SK-MEL-5 (cell line): ENCODE data around the gene COMMD1. TPM values are rescaled to one million over a fixed set of nuclear protein-coding genes. Genes with fewer than 3 reads are reported as not detected.
"Not testable (repeated sequence)": the region's sequence is repeated elsewhere in the genome, so short reads cannot be mapped to it uniquely, and the experiment has no call there.

Experiments
- DNase-seq: peaks from one replicate; pipeline ENCODE4 v3.0.0-alpha.2; 2016; ENCODE audit warnings: low read depth, low spot score
- in situ Hi-C: cut with HindIII; loops from 2 replicates; pipeline ENCODE4 v1.10.0; 2016; ENCODE audit warnings: low sequenced_read_pairs, high pct_unique_total_duplicates, low pct_unique_long_range_greater_than_20kb
- total RNA-seq: library from RNA; depleted of rRNA; stranded (reverse); fragments of >200 nt; shearing (Covaris generic); gene quantifications from 2 replicates; pipeline ENCODE4 v1.2.3, GENCODE V29; 2014

The COMMD1 gene
- total RNA-seq, 1 experiment from 2014 or later = 51.2 TPM

DNA sequence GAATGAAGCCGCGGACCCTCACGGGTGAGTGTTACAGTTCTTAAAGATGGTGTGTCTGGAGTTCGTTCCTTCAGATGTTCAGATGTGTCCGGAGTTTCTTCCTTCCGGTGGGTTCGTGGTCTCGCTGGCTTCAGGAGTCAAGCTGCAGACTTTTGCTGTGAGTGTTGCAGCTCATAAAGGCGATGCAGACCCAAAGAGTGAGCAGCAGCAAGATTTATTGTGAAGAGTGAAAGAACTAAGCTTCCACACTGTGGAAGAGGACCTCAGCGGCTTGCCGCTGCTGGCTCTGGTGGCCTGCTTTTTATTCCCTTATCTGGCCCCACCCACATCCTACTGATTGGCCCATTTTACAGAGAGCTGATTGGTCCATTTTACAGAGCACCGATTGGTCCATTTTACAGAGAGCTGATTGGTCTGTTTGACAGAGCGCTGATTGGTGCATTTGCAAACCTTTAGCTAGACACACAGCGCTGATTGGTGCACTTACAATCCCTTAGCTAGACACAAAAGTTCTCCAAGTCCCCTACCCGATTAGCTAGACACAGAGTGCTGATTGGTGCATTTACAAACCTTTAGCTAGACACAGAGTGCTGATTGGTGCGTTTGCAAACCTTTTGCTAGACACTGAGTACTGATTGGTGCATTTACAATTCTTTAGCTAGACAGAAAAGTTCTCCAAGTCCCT is 136.4 kb downstream of the COMMD1 start:
- DNase-seq, in situ Hi-C loops: not testable (repeated sequence)

DNA sequence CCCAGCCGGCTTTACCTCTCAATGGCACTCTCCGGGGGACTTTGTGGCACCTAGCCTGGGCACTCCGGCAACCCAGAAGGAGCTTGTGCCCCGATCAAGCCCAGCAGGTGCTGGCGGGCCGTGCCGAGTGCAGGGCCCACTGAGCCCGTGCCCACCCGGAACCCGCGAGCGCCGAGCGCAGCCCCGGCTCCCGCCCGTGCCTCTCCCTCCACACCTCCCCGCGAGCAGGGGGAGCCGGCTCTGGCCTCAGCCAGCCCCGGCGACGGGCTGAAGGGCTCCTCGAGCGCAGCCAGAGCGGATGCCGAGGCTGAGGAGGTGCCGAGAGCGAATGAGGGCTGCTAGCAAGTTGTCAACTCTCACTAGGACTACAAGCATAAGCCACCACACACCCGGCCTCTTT is 136.9 kb downstream of the COMMD1 start:
- no peak for DNase-seq
- in situ Hi-C loops = no loop called here

DNA sequence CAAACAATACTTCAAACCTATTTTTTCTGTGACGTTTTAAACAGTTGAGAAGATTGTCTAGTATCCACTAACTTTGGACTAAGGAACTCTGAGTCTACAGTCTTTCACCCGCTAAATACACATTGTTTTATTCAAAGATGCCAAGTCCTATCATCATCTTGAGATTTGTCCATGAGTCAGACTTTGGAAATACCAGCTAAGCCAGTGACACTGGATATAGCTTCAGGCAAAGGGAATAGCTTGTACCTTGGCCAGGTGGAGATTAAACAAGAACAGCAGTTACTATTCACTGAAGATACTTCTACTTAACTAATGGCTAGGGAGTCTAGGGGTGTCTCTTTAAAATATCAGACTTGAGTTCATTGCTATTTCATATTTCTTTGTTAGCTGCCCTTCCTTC is 137.5 kb downstream of the COMMD1 start:
- in situ Hi-C loops = no loop called here
- DNase-seq = no peak

DNA sequence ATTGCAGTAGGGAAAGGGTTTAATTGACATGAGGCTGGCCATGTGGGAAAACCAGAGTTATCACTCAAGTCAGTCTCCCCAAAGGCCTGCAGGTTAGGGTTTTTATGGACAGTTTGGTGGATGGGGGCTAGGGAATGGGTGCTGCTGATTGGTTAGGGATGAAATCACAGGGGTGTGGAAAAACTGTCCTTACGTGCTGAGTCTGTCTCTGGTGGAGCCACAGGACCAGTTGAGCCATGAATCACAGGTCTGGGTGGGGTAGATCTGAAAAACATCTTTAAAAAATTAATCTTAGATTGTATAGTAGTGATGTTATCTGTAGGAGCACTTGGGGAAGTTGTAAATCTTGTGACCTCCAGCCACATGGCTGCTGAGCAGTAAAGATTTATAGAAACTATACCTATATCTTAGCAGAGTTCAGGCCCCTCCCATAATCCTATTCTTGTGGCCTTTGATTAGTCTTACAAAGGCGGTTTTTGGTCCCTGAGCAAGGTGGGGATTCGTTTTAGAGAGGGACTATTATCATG is 139.6 kb downstream of the COMMD1 start:
- no peak for DNase-seq
- in situ Hi-C loops = no loop called here

DNA sequence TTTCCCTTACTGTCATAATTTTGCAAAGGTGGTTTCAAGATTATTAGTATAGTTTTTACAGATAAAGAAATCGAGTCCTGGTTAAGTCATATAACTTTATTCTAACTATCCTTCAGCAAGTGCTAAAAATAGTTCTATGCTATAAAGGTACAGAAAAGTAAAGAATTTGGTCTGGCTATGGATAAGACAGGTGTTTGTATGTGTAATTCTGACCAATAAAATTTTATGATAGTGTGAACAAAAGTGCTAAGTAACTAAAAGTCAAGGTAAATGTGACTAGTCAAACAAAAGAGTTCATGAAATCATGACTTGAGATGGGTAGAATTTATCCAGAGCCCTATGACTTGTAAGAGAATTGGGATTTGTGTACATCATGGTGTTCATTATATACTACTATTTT is 140.7 kb downstream of the COMMD1 start:
- in situ Hi-C loops = no loop called here
- DNase-seq = no peak

DNA sequence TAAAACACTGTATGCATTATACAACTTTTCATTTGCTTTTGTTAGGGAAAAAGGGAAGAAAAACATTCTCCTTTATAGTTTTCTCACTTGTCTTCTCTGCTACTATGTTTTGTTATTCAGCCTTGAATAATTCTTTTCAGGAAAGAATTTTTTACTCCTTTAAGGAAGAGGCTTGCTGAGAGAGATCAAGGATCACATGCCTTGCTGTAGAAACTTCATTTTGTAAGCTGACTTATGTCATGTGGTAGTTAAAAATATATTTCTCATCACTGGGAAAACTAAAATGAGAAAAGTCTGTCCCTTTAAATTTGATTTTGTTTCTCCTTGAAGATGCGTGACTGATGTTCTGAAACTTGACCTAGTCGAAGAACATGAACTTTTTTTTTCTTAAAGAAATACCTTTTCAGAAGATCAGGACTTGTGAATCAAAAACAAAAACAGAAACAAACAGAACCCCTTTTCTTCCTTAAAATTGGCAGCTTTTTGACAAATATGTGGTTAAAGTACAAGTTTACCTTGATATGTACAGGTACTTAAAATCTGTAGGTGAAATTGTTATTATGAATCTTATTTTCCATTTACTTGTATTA is 145.1 kb downstream of the COMMD1 start:
- in situ Hi-C loops = no loop called here
- DNase-seq = peak; percentile 60

DNA sequence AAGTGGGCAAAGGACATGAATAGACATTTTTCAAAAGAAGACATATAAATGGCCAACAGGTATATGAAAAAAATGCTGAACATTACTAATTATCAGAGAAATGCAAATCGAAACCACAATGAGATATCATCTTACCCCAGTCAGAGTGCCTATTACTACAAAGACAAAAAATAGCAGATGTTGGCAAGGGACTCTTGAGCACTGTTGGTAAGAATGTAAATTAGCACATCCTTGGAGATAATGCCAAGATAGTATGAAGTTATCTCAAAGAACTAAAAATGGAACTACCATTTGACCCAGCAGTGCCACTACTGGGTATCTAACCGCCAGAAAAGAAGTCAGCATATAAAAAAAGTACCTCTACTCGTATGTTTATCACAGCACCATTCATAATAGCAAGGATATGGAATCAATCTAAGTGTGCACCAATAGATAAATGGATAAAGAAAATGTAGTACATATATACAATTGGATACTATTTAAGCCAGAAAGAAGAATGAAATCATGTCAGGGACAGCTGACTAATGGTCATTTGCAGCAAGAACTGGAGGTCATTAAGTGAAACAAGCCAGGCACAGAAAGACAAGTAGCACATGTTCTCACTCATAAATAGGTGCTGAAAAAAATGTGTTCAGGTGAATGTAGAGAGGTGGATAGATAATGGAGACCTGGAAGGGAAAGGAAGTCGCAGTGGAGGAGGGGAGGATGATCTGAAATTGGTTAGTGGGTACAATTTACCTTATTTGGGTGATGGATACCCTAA is 148.7 kb downstream of the COMMD1 start:
- in situ Hi-C loops = no loop called here
- no peak for DNase-seq

DNA sequence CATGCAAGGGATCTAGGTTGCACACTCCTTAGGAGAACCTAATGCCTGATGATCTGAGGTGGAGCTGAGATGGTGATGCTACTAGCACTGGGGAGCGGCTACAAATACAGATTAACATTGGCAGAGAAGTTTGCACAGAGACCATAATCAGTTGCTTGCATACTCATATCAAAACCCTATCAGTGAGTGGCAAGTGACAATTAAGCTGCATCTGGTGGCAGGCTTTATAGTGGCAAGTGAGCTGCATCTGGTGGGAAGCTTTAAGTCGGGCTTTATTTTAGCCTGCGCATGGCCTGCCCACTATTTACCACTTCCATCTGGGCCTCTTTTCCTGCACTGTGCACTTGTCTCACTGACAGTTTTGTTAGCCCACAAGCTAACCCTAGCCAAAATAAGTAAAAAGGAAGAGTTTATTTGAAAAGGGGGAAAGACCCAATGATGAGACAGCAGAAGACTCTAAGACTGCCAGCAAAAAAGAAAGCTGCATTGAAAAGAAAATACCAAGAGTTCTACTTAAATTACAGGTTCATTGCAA is 149.5 kb downstream of the COMMD1 start:
- in situ Hi-C loops = no loop called here

DNA sequence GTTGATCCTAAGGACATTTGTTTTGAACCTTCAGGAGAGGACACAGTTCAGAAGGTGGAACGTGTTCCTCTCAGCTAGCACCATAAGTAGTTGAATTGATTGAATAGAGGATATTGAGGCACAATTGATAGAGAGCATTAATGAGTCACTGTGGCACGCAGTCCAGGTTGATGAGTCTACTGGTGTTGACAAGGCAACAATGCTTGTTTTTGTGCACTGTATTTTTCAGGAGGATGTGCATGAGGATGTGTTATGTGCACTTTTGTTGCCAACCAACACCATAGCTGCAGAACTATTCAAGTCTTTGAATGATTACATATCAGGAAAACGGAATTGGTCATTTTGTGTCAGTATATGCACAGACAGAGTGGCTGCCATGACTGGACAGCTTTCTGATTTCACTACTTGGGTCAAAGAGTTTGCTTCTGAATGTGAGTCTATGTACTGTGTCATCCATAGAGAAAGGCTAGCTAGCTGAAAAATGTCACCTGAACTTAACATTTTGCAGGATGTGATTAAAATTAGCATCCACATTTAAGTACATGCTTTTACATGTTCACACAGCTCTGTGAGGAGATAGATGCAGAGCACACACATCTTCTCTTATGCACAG is 150.4 kb downstream of the COMMD1 start:
- in situ Hi-C loops = no loop called here
- no peak for DNase-seq

More for the DNA sequence above, 149.5 kb downstream of the COMMD1 start:
- no peak for DNase-seq

DNA sequence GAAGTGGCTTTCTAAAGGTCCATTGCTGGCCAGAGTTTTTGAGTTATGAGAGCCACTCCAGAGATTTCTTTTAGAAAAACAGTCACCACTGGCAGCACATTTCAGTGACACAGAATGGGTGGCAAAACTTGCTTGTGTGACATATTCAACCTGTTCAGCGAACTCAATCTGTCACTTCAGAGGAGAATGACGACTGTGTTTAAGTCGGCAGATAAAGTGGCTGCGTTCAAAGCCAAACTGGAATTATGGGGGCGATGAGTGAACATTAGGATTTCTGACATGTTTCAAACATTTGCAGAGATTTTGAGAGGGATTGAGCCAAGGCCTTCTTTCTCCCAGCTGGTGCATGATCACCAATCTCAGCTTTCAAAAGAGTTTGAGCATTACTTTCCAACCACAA is 150.9 kb downstream of the COMMD1 start:
- DNase-seq = no peak
- in situ Hi-C loops = no loop called here

DNA sequence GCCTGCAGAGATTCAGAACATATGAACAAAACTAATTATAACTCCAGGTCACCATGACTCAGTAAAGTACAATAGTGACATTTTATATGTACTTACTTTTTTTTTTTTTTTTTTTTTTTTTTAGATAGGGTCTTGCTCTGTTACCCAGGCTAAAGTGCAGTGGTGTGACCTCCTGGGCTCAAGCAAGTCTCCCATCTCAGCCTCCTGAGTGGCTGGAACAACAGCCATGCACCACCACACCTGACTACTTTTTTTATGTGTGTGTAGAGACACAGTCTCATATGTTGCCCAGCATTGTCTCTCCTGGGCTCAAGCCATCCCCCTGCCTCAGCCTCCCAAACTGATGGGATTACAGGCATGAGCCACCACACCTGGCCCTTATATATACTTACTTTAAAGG is 159.8 kb downstream of the COMMD1 start:
- no peak for DNase-seq
- in situ Hi-C loops = no loop called here

DNA sequence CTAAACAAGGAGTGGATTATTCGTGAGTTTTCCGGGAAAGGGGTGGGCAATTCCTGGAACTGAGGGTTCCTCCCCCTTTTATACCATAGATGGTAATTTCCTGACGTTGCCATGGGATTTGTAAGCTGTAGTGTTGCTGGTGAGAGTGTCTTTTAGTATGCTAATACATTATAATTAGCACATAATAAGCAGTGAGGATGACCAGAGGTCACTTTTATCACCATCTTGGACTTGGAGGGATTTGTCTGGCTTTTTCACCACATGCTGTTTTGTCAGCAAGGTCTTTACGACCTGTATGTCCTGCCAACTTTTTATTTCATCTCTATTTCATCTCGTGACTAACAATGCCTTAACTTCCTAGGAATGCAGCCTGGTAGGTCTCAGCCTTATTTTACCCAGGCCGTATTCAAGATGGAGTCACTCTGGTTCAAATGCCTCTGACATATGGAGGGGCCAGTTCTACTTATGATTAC is 165.7 kb downstream of the COMMD1 start:
- in situ Hi-C loops = no loop called here
- DNase-seq = no peak

DNA sequence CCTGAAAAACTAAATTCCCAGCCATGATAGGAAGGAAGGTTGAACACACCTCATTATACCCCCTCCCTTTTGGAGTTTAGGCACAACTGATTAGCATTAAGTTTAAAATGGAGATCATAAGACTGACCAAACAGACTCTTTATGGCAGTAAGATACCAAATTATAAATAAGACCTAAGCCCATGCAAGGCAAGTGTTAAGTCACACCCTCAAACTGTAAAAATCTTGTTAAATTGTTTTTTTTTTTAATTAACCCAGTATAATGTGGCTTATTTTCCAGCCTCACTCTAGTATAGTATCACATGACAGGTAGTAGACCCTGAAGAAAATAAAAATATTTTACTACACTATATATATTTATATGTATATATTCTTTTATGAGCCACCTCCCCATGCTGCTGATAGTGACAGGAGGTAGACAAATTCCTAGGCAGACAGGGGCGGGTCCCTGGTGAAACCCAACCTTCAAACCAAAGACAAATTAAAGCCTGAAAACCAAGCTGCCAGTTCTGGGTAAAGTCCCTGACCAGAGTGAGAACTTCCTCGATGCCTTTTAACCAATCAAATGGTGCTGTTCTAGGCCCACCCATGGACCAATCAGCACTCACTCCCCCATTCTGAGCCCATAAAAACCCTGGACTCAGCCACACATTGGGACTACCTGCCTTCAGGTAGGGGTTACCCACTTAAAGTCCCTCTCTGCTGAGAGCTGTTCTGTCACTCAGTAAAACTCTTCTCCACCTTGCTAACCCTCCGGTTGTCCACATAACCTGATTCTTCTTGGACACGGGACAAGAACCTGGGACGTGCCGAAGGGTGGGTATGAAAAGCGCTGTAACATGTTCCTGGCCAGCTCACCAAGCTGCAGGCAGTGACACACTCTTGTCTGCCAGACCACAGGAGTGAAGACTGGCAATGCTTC is 166.5 kb downstream of the COMMD1 start:
- in situ Hi-C loops = no loop called here
- DNase-seq = no peak

DNA sequence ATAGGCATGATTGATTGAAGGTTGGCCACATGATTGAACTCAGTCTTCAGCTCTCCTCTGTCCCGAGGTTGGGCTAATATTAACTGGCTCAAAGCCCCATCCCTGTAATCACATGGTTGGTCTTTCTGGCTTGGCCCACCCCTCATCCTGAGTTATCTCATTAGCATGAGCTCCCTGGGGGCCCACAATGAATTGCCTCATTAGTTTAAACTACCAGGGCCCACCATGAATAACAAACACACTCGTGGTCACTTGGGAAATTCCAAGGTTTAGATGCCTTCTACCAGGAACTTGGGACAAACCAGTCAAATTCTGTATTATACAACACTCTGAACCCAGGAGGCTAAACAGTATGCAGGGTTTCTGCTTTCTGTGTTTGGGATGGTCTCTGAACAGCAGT is 168.8 kb downstream of the COMMD1 start:
- in situ Hi-C loops = no loop called here
- peak; percentile 23 for DNase-seq

DNA sequence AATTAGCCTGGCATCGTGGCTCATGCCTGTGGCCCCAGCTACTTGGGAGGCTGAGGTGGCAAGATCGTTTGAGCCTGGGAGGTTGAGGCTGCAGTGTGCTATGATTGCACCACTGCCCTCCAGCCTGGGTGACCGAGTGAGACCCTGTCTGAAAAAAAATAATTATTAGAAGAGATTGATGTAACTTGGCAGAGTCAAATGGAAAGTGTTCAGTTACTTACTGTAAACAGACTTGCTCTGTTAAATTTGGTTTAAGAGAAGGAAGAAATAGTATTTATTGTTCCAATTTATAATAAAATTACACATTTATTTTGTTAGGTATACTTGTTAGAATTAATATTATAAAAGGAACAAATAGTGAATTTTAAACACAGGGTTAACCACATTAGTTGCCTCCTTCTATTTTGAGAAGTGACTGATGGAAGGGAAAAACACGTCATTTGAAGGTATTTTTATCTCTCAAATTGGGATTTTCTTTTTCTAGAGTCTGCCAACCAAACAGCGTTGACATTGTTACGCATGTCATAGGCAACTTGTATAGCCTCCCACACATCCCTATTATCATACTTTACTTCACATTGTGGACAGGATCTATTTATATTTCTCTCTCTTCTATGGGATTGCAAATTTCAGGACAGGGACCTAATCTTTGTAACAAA is 171.6 kb downstream of the COMMD1 start:
- in situ Hi-C loops = no loop called here
- no peak for DNase-seq

DNA sequence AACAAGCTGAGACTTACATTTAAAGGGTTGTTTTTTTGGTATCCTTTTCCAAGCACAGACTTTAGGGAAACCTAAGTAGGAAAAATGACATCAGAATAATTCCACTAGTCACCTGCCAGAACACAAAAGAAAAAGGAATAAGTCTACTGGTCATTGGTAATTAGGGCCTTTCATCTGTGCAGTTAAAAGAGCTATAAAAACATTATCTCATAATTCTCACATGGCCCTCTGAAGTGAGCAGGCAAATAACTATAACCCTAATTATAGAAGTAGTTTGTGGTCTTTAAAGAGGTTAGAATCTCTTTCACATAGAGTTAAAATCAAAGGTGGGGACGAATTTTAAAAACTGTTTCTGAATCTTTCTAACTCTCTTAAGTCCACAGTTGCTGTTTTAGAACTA is 179.3 kb downstream of the COMMD1 start:
- DNase-seq = no peak
- in situ Hi-C loops = no loop called here
